ENCODE measurements around the gene WNK4.

Gene WNK4

GRCh38 chr17:42798383-42799380, 18.3 kb downstream of the WNK4 start, which contains the start of the genes CNTD1 and COA3:
Gene CNTD1, plus strand, starts transcription at chr17:42798861. Its CDS starts 207 bp downstream, at chr17:42799068.
Gene COA3, minus strand, starts transcription at chr17:42798704. Its CDS starts 23 bp downstream, at chr17:42798681.
- TF ChIP-seq POU6F1 (CRISPR knock-in tag; IDR thresholded peaks at IDR 0.05; ENCODE audit: borderline replicate concordance, low read depth): 0 out of 2 replicates have a peak, but pooled peaks have one; percentile 9
- TF ChIP-seq ARNTL (CRISPR knock-in tag; IDR thresholded peaks at IDR 0.05; ENCODE audit: borderline replicate concordance, low read depth): no peak
- peak; percentile 99 for ATAC-seq

GRCh38 chr17:42803074-42803883, 22.9 kb downstream of the WNK4 start:
- TF ChIP-seq PPARA (CRISPR knock-in tag; IDR thresholded peaks at IDR 0.05; ENCODE audit: borderline replicate concordance): no peak
- no peak for TF ChIP-seq ESRRG (CRISPR knock-in tag; IDR thresholded peaks at IDR 0.05)
- no peak for TF ChIP-seq SNAI2 (CRISPR knock-in tag; IDR thresholded peaks at IDR 0.05)
- TF ChIP-seq POU6F1 (CRISPR knock-in tag; IDR thresholded peaks at IDR 0.05; ENCODE audit: borderline replicate concordance, low read depth): no peak
- no peak for TF ChIP-seq OSR1 (CRISPR knock-in tag; IDR thresholded peaks at IDR 0.05)
- TF ChIP-seq PATZ1 (CRISPR knock-in tag; IDR thresholded peaks at IDR 0.05; ENCODE audit: borderline replicate concordance): no peak
- no peak for TF ChIP-seq ZC3H10 (CRISPR knock-in tag; IDR thresholded peaks at IDR 0.05)
- no peak for TF ChIP-seq ZNF565 (CRISPR knock-in tag; conservative IDR thresholded peaks at IDR 0.05; ENCODE audit: low read depth)
- no peak for TF ChIP-seq ZNF70 (CRISPR knock-in tag; IDR thresholded peaks at IDR 0.05)
- no peak for ATAC-seq

- TF ChIP-seq CSRNP3 (CRISPR knock-in tag; IDR thresholded peaks at IDR 0.05) (no peak), ZFP3 (CRISPR knock-in tag; IDR thresholded peaks at IDR 0.05) (no peak), CREB5 (CRISPR knock-in tag; IDR thresholded peaks at IDR 0.05; ENCODE audit: low read depth) (no peak), TOX (CRISPR knock-in tag; IDR thresholded peaks at IDR 0.05; ENCODE audit: borderline replicate concordance) (no peak), POU6F1 (CRISPR knock-in tag; IDR thresholded peaks at IDR 0.05; ENCODE audit: borderline replicate concordance, low read depth) (no peak), SNAI2 (CRISPR knock-in tag; IDR thresholded peaks at IDR 0.05) (no peak), OSR1 (CRISPR knock-in tag; IDR thresholded peaks at IDR 0.05) (no peak)
- no peak for ATAC-seq
Measured at GRCh38 chr17:42804918-42805367, 24.5 kb downstream of the WNK4 start.
